ENCODE measurements around the gene LDHD.

DNA sequence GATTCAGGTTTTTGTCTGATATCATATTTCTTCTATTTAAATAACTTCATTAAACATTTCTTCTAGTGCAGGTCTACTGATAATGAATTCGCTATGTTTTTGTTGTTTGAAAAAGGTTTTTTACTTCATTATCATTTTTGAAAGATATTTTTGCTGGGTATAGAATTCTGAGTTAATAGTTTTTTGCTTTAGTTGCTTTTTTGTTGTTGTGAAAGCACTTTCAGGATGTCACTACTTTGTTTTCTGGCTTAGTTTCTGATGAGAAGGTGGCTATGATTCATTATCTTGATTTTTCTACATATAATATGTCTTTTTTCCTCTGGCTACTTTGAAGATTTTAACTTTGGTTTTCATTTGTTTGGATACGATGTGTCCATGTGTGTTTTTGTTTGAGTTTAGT, 35.2 kb upstream of the LDHD start:
- TF ChIP-seq, protein P1, sequence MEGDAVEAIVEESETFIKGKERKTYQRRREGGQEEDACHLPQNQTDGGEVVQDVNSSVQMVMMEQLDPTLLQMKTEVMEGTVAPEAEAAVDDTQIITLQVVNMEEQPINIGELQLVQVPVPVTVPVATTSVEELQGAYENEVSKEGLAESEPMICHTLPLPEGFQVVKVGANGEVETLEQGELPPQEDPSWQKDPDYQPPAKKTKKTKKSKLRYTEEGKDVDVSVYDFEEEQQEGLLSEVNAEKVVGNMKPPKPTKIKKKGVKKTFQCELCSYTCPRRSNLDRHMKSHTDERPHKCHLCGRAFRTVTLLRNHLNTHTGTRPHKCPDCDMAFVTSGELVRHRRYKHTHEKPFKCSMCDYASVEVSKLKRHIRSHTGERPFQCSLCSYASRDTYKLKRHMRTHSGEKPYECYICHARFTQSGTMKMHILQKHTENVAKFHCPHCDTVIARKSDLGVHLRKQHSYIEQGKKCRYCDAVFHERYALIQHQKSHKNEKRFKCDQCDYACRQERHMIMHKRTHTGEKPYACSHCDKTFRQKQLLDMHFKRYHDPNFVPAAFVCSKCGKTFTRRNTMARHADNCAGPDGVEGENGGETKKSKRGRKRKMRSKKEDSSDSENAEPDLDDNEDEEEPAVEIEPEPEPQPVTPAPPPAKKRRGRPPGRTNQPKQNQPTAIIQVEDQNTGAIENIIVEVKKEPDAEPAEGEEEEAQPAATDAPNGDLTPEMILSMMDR (IDR thresholded peaks at IDR 0.05; ENCODE audit: poor library complexity): no peak
- TF ChIP-seq EZH2 (IDR thresholded peaks at IDR 0.05; ENCODE audit: borderline replicate concordance) (no peak), EZH2phosphoT487 (IDR thresholded peaks at IDR 0.05; ENCODE audit: low read depth, severe bottlenecking, unreplicated experiment) (no peak)

Data from hepatocyte (in vitro differentiated cells).